Kidney capillary endothelial cell (primary cell): Measurements from ENCODE around the gene ANG.
"Not testable (repeated sequence)": the region's sequence is repeated elsewhere in the genome, so short reads cannot be mapped to it uniquely, and the experiment has no call there.

Experiments used
- DNase-seq: peaks from one replicate; pipeline ENCODE4 v3.0.0-alpha.2; 2018; ENCODE audit warnings: low spot score

Gene ANG

DNA sequence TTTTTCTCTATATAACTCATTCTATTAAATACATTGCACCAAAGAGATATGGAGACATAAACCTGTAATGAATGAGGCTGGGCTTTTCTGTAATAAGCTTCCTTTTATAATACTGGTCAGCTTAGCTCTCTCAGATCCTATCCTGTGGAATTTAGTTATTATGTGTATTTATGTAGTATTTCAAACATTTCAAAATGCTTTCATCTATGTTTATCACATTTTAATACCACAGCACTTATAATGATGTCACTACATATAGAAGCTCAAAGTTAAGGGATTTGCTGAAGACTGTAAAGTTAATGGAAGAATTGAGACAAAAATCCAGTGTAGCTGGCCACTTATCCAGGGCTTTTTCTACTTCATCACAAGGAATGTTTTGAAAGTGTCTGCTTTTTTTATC lies 11.4 kb downstream of the ANG start:
- DNase-seq, result no peak

DNA sequence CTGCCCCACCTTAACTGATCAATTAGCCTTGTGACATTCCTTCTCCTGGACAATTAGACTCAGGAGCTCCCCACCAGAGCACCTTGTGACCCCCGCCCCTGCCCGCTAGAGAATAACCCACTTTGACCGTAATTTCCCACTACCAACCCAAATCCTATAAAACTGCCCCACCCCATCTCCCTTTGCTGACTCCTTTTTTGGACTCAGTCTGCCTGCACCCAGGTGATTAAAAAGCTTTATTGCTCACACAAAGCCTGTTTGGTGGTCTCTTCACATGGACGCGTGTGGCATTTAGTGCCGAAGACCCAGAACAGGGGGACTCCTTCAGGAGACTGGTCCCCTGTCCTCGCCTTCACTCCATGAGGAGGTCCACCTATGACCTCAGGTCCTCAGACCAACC lies 12.4 kb downstream of the ANG start:
- DNase-seq, result not testable (repeated sequence)

GRCh38 chr14:20706657-20707355 lies 18.2 kb downstream of the ANG start:
- peak; percentile 32 for DNase-seq

DNA sequence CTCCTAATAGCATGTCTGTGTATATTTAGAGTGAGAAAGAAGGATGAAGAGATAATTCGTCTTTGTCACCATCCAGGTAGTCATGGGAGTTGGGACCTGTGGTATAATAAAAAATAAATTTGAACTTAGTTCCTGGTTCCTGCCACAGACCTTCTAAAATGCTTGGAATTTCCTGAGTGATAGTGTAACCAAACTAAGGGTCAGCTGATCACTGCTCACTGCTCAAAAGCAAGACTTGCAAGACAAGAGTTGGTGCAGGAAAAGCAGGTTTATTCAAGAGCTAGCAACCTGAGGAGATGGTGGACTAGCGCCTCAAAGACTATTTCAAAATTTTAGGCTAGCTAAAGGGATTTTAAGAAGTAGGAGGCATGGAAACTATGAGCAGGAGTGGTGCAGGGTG lies 19.1 kb downstream of the ANG start:
- DNase-seq, result peak; percentile 23

DNA sequence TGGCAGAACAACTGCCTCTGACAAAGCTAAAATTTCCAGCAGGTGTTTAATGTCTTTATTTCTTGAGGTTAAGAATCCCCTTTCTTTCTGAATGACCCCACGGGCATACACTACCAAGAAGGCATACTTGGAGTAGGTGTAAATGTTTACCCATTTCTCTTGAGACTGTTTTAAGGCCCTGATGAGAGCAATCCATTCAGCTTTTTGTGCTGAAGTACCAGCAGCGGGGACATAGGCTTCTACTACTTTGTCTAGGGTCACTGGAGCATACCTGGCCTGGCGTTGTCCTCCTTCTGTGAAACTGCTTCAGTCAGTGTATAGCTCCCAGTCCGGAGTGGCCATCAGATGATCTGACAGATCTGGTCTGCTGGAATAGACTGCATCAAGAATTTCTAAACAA lies 22.7 kb downstream of the ANG start:
- DNase-seq, result no peak

DNA sequence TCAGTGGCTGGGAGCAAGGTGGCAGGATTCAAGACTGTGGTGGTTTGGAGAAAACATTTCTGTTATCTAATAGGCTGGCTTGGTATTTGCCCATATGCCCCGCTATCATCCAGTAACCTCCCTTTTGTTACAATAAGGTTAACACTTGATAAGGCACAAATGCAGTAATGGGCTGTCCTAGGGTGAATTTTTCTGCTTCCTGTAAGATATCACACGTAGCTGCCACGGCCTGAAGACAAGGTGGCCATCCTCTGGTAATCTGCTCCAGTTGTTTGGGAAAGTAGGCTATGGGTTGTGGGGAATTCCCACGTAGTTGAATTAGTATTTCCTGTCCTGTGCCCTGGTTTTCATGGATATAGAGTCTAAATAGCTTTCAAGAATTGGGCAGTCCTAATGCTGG lies 23.1 kb downstream of the ANG start:
- DNase-seq, result no peak

- no peak for DNase-seq
Measured at GRCh38 chr14:20712904-20713303, 24.3 kb downstream of the ANG start.

- no peak for DNase-seq
Measured at GRCh38 chr14:20714593-20715250, 26.2 kb downstream of the ANG start.

DNA sequence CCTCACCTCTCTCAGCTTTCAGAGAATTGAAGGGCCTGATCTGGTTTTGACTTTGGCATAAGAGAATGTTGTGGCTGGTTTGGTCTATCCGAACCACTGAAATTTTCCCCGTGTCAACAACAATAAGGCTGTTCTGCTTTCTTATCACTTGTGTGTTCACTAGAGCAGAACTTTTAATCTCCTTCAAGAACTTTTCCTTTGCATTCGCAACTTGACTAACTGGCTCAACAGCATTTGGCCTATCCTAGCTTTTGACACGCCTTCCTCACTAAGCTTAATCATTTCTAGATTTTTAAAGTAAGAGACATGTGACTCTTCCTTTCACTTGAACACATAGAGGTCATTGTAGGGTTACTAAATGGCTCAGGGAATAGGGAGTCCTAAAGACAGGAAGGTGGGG lies 31.2 kb downstream of the ANG start:
- DNase-seq, result no peak

- DNase-seq, result no peak
Measured at GRCh38 chr14:20720741-20721140, 32.2 kb downstream of the ANG start.

- DNase-seq, result no peak
Measured at GRCh38 chr14:20722016-20722415, 33.5 kb downstream of the ANG start.

GRCh38 chr14:20723488-20723887 lies 34.9 kb downstream of the ANG start:
- no peak for DNase-seq

DNA sequence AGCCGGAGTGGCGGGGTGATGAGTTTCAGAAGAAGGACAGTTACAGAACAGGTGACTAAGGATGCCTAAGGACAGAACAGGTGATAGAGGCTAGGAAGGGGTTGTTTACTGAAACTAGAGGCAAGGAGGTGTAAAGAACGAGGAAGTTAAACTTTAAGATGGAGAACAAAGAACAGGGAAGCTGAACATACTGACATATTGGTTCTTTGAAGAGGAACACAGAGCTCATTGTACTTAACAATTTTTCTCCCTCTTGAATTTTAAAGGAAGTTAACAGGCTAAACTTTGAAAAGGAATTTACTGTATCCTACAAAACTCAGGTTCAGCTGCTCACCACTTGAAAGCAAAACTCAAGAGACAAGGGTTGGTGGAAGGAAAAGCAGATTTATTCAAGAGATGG lies 37.6 kb downstream of the ANG start:
- not testable (repeated sequence) for DNase-seq

DNA sequence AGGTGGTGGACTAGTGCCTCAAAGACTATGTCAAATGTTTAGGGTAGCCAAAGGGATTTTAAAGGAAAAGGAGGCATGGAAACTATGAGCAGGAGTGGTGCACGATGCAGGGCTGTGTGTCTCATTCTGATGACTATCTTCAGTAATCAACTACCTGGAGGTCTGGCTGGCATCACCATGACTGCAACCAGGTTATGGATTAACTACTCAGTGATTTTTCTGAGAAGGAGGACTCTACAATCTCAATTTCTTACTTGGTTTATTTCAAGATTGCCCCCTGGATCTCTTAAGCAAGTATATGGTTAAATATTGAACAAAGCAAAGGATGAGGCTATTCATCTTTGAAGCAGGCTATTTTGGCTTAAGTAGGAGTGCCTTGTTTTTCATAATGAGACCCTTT lies 38.0 kb downstream of the ANG start:
- DNase-seq, result no peak

- DNase-seq, result no peak
Measured at GRCh38 chr14:20730891-20731290, 42.3 kb downstream of the ANG start.

DNA sequence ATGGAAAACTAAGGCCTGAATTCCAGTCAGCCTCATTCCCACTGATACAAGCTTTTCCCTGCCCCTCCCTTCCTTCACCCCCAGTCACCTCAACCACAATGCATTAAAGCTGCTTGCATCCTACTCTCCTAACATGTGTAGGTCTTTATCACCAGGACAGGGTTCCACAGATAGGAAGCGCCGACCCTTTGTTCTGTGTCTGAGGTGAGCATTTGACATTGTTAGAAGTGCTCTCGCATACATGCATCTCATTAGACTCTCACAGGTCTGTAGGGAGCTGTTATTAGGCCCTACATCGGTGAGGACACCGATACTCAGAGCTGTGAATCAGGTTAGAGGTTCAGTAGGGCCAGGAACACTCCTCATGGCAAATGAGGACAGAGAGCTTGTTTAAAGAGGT lies 43.9 kb downstream of the ANG start:
- DNase-seq, result no peak

DNA sequence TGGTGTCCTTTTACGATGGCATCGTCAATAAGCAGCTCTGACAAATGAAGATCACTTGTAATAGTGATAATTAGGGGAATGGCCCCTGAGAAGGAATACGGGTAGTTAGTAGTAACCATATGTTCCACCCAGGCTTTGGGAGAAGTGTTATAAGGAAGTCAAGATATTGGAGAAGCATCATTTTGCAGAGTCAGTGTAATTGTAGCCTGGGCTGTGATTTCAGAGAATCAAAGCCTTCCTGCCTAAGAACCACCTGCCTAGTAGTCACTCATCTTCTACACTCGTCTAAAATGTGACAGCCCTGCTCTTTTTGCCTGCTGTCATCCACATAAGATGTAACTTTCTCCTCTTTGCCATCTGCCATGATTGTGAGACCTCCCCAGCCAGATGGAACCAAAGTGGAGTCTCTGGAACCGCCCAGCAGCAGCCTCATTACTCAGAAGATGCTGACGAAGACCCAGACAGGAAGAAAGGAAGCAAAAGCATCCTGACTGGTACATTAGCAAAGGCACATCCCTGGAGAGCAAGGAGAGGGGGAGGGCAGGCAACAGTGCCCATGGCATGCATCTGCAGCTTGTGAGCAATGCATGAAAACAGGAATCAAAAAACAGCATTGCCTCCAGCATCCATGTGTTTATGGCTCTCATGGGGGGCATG lies 44.5 kb downstream of the ANG start:
- no peak for DNase-seq

DNA sequence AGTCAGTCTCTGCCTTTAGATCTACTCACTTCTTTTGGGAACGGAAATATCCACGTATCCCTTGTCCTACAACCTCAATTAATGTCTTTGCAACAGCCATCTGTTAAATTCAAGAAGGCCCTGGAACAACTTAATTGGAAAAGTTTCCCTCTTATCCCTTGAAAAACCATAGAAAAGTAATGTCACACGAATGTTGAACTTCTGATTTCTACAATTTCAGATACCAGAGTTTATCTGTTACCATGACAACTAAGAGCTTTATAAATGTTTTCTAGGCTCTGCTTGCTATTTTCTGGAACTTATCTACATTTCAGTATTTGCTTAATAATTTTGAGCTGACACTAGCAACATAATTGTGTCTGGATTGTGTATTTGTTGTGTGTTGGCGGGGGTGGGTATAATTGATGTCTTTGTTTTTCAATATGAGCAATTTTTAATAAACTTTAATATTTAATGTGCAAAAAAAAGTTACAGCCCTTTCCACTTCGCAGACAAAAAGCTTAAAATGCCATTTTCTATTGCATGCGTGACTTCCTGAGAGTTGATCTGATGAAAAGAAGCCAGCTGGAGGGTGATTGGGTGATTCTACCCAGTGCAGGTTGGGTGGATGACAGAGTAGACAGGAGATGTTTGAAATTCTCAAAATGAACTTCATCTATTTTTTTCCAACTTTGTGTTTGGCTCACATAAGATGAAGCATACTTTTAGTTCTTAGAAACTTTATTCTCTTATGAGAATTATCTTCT lies 45.3 kb downstream of the ANG start:
- DNase-seq, result no peak

DNA sequence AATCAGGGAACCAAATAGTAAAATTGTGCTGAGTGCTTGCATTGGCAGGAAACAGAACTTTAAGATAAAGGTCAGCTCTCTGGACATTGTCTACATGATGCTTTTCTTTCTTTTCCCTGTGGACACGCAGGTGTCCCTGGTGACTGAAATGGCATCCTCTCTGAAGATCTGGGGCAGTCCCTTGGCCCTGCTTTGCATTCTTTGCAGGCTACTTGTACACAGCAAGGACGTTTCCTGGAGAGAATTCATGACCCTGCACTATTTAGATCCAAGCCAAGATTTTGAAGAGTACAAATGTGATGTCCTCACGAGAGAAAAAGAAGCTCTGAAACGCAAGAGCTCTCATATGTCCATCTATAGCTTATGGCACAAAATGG lies 45.9 kb downstream of the ANG start:
- no peak for DNase-seq

DNA sequence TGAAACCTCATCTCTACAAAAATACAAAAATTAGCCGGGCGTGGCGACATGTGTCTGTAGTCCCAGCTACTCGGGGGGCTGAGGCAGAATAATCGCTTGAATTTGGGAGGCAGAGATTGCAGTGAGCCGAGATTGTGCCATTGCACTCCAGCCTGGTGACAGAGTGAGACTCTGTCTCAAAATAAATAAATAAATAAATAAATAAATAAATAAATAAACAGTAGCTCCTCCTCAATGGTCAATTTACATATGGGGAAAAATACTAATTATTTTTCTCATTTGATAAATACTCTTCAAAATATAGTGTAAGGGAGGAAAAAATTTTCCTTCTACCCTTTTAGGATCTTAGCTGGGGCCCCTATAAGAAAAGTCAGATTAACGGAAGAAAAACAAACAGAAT lies 49.7 kb downstream of the ANG start:
- DNase-seq, result not testable (repeated sequence)

GRCh38 chr14:20742132-20742531 lies 53.6 kb downstream of the ANG start:
- DNase-seq, result no peak

GRCh38 chr14:20743556-20743955 lies 55.0 kb downstream of the ANG start:
- no peak for DNase-seq
